ENCODE measurements around the gene SLIT3.

Gene SLIT3

GRCh38 chr5:169064093-169064492, 236.8 kb downstream of the SLIT3 start:
- DNase-seq = no peak

GRCh38 chr5:169063316-169063953, 237.5 kb downstream of the SLIT3 start:
- DNase-seq = no peak

GRCh38 chr5:169062690-169063089, 238.2 kb downstream of the SLIT3 start:
- no peak for DNase-seq

- DNase-seq = no peak
Observed at GRCh38 chr5:169054506-169054905, 246.4 kb downstream of the SLIT3 start.

- no peak for DNase-seq
Observed at GRCh38 chr5:169052207-169052606, 248.7 kb downstream of the SLIT3 start.

- DNase-seq = no peak
Observed at GRCh38 chr5:169051351-169051750, 249.6 kb downstream of the SLIT3 start.

GRCh38 chr5:169050636-169051035, 250.3 kb downstream of the SLIT3 start:
- no peak for DNase-seq

- no peak for DNase-seq
Observed at GRCh38 chr5:169050146-169050571, 250.8 kb downstream of the SLIT3 start.

GRCh38 chr5:169049712-169050111, 251.2 kb downstream of the SLIT3 start:
- DNase-seq = no peak

- no peak for DNase-seq
Observed at GRCh38 chr5:169048181-169049125, 252.5 kb downstream of the SLIT3 start.

GRCh38 chr5:169044962-169045361, 256.0 kb downstream of the SLIT3 start:
- no peak for DNase-seq

- DNase-seq = no peak
Observed at GRCh38 chr5:169041180-169041579, 259.8 kb downstream of the SLIT3 start.

GRCh38 chr5:169039592-169039991, 261.3 kb downstream of the SLIT3 start:
- DNase-seq = no peak

- DNase-seq = no peak
Observed at GRCh38 chr5:169037466-169037865, 263.5 kb downstream of the SLIT3 start.

GRCh38 chr5:169036079-169036805, 264.7 kb downstream of the SLIT3 start:
- no peak for DNase-seq

GRCh38 chr5:169029661-169030274, 271.2 kb downstream of the SLIT3 start:
- no peak for DNase-seq

- DNase-seq = no peak
Observed at GRCh38 chr5:169029037-169029436, 271.9 kb downstream of the SLIT3 start.

- DNase-seq = no peak
Observed at GRCh38 chr5:169027501-169028061, 273.4 kb downstream of the SLIT3 start.

GRCh38 chr5:169025491-169025890, 275.4 kb downstream of the SLIT3 start:
- DNase-seq = no peak

GRCh38 chr5:169024421-169024820, 276.5 kb downstream of the SLIT3 start:
- no peak for DNase-seq

- no peak for DNase-seq
Observed at GRCh38 chr5:169022718-169023117, 278.2 kb downstream of the SLIT3 start.

GRCh38 chr5:169020102-169020501, 280.8 kb downstream of the SLIT3 start:
- no peak for DNase-seq

- DNase-seq = no peak
Observed at GRCh38 chr5:169018925-169019324, 282.0 kb downstream of the SLIT3 start.

All from NCI-H774 (cell line).